HL-60 (cell line): ENCODE results near the gene PADI2.

Experiments
- CTCF ChIP-seq: IDR thresholded peaks from one replicate; pipeline ENCODE4 v1.5.1; 2011; ENCODE audit warnings: low read length, control low read depth, inconsistent platforms; ENCODE audit not compliant: insufficient read depth
- POLR2AphosphoS5 ChIP-seq: IDR thresholded peaks from 2 replicates; pipeline ENCODE4 v1.6.1; 2012; ENCODE audit warnings: low read depth

- TF ChIP-seq CTCF (no peak), POLR2AphosphoS5 (no peak)
Measured at GRCh38 chr1:17119773-17120480, 676 bp upstream of the PADI2 start.
